NAMALWA (cell line): ENCODE data around the gene OR10K2.
"Not testable (repeated sequence)": the region's sequence is repeated elsewhere in the genome, so short reads cannot be mapped to it uniquely, and the experiment has no call there.

Experiments
- DNase-seq: peaks from one replicate; pipeline ENCODE4 v3.0.0-alpha.2; 2015; ENCODE audit warnings: low spot score

OR10K2 gene, protein sequence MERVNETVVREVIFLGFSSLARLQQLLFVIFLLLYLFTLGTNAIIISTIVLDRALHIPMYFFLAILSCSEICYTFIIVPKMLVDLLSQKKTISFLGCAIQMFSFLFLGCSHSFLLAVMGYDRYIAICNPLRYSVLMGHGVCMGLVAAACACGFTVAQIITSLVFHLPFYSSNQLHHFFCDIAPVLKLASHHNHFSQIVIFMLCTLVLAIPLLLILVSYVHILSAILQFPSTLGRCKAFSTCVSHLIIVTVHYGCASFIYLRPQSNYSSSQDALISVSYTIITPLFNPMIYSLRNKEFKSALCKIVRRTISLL

DNA sequence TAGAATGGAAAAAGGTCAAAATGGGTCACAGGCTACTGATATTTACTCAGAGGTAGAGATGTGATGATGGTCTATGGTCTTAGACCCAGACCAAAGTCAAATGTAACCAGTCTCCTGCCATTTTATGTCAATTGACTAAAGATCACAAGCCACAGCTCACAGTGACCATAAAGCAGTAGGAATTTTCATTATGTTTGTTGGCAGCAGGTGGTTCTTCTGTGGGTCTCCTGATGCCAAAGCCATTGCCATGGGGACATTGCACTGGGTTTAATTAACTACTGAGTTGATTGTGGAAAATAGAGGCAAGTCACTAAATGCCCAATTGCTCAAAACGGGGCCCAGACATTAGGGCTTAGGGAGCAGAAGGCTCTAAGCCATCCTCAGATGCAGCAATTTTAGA lies at the start of gene OR10K2:
TSS of gene OR10K2 (minus strand) at position 101 of the 400 bp plus-strand sequence. CDS start 5,371 bp downstream, outside the sequence.
- DNase-seq = no peak

DNA sequence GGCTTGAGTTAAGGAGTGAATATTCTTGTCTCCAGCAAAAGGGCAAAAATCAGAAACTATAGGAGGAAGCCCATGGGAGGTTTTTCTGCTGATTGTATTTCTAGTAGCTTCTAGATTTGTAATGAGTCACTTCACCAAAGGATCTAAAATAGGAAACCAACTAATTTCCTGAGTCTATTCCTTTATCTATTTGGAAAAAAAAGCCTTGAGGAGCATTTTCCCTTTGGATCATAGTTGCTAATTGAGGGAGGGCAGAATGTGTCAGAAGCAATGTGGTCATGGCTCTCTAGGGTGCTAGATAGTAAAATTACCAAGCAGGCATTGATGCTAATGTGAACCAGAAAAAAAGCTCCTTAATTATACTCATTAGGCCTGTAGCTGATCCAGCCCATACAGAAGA lies 45.9 kb upstream of the OR10K2 start, which contains the start of gene OR10R2:
TSS of gene OR10R2 (plus strand) at position 301 of the 400 bp plus-strand sequence. CDS start 106 bp downstream, outside the sequence.
- no peak for DNase-seq

DNA sequence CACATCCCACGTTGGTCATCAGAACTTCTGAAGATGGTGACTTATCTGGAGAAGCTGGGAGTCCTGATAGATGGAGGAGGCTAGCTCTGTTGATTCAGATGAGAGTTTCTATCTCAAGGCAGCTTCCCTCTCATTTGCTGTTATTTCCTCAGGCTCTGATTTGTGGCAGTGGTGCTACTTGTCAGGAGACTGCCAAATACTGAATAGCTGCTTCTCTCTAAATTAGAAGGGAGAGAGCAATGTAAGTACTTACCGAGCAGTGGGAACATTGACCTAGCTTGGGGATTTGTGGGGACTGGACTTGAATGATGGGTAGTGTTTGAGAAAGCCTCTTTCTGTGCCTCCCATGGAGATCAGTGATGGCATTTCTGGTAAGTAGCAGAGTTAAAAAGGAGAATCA lies 35.5 kb upstream of the OR10K2 start, which contains the start of gene OR10K1:
TSS of gene OR10K1 (plus strand) at position 301 of the 400 bp plus-strand sequence. CDS start 3,728 bp downstream, outside the sequence.
- no peak for DNase-seq

DNA sequence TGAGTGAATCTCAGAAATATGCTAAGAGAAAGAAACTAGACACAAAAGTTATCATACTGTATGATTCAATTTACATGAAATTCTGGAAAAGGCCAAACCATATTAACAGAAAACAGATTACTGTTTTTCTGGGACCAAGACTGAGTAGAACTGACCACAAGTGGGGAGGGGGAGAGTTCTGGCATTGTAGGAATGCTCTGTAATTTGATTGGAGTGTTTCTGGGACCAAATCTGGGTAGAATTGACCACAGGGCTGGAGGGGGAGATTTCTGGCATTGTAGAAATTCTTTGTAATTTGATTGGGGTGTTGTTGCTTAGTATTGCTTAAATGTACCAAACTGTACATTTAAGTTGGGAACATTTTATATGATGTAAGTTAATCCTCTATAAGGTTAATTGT lies 32.2 kb upstream of the OR10K2 start:
- DNase-seq = no peak

DNA sequence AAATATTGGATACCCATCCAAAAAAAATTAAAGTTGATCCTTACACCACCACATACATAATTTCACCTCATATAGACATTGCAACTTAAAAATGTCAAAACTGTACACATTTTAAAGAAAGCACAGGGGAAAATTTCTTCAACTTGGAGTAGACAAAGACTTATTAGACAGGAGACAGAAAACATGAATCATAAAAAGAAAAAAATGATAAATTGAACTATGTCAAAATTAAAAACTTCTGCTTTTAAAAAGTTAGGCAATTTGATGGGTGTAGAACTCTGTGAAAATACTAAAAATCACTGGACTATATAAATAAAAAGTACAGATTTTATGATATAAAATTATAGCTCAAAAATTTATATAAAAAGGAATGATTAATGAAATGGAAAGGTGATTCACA lies 31.2 kb upstream of the OR10K2 start:
- DNase-seq = no peak

DNA sequence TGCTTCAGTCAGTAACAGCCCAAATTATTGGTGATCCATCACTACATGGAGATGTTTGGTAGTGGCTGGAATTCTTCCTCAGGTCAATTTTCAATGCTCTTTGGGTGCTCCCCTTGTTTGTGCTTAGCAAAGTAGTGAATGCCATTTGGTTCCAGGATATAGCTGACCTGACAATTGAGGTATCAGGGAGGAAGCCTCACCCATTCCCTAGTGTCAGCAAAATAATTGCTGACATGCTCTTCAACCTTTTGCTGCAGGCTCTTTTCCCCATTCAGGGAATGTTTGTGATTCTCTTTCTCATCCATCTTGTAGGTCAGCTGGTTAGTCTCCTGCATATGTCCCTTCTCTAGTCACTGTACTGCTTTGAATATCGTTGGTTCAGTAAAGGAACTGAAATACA lies 28.5 kb upstream of the OR10K2 start:
- DNase-seq = no peak

DNA sequence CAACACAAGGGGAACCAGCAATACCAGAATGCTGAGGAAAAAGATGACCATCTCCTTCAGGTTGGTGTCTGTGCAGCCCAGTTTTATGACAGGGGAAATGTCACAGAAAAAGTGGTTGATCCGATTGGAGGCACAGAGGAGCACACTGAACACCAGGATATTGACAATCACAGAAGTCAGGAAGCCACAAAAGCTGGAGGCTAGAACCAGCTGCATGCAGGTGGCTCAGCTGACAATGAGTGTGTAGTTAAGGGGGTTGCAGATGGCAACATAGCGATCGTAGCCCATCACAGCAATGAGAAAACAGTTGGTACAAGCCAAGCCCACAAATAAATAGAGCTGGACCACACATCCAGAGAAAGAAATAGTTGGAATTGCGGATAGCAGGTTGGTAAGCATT lies 19.3 kb upstream of the OR10K2 start:
- no peak for DNase-seq

DNA sequence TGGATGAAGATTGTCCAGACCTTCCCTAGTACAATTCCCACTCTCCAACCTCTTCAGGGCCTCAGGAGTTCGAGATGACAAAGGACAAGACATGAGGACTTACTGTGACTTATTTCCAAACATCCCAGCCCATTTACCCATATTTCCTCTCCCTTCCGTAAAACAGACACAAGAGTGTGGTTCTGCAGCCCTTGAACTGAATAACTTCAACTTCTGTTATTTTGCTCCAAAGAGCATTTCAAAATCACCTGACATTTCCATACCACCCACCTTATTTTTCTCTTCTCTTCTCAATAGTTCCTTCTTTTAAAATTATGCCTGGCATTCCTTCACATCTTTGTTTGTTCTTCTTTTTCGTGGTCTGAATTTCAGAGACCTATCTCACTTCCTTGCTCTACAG lies 8.7 kb upstream of the OR10K2 start:
- DNase-seq = no peak

DNA sequence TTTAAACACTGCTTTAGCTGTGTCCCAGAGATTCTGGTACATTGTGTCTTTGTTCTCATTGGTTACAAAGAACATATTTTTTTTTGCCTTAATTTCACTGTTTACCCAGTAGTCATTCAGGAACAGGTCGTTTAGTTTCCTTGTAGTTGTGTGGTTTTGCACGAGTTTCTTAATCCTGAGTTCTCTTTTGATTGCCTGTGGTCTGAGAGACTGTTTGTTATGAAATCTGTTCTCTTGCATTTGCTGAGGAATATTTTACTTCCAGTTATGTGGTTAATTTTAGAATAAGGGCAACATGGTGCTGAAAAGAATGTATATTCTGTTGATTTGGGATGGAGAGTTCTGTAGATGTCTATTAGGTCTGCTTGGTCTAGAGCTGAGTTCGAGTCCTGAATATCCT lies 4.1 kb upstream of the OR10K2 start:
- not testable (repeated sequence) for DNase-seq

DNA sequence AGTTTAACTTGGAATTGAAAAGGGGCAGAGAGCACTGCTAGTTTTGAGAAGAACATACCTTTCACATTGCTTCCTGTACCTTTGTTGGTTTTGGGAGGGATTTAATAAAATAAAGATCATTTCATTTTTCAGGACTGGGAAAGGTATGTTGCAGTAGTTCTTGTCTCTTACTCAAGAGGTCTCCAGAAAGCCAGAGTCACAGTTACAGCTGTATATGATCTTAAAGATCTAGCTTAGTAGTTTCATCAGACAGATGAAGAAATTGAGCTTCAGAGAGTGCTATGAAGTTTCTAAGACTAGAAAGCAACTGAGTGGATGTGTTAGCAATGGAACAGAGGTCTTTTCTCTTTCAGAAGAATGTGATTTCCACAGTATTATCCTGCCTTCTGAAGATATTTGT lies 1.0 kb downstream of the OR10K2 start:
- no peak for DNase-seq

DNA sequence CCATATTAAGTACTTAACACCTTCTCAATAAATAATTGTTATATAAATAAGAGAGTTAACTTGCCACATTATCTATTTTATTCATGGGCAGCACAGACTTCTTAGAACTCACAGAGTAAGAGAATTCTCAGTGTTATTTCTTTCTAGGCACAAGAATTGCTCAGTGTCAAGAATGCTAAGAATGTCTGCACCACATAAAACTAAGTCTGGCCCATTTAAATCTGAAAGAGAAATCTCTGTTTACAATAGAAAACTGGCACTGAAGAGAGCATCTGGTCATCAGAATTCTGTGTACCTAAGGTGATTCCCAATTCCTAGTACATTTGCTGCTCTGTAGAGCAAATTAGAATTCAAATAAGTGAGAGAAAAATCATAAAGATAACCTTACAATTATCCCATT lies 3.8 kb downstream of the OR10K2 start:
- DNase-seq = no peak

DNA sequence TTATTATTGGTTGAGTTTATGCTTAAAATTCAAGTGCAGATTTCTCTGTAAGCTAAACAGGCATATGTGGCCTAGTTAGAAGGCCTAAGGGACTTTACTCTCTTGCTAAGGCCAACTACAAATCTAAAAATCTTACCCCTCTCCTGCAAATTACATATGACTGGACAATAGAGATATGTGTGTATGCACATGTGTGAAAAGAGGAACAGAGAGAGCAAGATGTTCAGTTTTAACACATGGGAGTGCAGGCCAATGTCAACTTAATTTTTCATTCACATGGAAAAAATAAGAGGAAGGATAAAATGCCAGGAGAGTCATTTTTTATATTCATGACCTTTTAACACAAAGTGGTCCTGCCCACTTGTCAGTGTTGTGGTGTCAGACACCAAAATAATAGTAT lies 8.5 kb downstream of the OR10K2 start:
- no peak for DNase-seq

DNA sequence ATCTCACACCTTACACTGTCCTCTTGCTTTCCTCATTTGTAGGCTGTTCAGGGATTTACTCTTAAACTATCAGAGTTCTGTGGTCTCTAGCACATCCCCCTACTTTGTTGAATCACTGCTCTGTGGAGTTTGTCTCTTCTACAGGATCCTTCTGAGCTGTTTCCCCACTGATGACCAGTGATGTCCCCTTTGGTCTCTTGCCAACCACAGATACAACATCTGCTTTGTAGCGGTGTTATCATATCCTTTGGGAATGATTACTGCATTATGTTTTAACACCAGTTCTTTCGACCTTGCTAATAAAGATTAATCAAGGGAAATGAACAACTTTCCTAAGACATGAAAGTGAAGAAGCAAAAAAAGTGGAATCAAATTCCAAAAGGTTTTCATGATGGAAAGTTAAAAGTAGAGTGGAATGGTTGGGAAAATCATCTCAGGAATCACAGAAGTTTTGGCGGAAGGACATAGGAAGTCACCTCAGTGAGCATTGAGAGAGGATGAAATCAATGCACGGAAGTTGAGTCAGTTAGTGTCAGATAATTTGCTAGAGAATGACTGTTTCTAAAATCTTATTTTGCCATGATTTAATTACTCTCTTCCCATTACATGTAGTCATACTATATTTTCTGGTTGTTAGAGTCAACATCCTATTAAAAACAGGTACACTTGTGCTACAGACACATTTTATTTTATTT lies 11.2 kb downstream of the OR10K2 start:
- no peak for DNase-seq

DNA sequence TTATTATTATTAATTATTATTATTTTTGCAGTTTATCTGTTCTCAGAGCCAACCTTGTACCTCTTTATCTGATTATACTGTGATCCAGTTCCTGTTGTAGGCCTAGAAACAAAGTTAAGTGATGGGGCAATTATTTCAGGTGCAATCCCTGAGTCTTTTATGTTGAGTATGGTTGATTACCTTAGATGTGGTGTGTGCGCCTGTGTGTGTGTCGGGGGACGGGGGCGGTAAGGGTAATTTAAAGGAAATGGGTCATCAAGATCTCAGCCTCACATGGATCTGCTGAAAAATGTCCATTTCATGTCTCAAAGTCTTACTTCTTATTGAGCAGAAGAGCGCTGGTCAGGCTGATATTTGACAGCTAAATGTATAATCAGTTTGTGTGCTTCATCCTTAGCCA lies 18.9 kb downstream of the OR10K2 start:
- no peak for DNase-seq

DNA sequence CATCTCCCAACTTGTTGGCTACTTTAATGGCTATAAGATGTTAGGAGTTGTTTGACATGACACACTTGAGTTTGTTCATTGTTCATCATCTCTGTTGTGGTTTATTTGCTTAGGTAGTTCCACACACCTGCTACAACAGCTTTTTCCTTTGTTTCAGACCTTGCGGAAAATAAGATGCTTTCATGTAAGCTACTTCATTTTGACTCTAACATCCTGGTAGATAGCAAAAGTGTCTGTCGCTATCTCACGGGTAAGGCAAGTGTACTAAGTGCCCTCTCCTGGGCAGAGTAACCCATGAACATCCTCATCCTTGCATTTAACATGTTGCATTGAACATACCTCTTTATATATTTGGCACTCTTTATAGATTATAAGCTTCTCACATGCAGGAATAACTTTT lies 25.2 kb downstream of the OR10K2 start:
- DNase-seq = no peak

DNA sequence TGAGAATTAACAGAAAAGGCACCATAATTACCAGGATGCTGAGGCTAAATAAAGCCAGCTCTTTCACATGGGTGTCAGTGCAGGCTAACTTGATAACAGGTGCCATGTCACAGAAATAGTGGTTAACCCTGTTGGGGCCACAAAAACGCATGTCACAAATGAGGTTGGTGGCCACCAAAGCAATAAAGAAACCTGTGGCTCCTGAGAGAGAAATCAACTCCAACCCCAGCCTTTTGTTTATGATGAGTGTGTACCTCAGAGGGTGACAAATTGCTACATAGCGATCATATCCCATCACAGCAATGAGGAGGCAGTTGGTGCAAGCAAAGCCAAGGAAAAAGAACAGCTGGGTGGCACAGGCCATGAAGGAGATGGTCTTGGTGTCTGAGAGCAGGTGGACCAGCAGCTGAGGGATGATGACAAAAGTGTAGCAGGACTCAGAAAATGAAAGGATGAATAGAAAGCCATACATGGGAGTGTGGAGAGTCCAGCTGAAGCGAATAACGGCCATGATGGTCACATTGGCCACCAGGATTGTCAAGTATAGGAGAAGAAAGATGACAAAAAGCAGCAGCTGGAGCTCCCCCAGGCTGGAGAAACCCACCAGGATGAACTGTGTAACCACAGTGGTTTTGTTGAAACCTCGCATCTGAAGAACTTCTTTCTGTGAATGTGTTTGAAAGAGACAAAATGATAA lies 27.1 kb downstream of the OR10K2 start, which contains the start of gene OR10T2:
TSS of gene OR10T2 (minus strand) at position 649 of the 697 bp plus-strand sequence. CDS start at position 649, 0 bp downstream.
- DNase-seq = no peak

DNA sequence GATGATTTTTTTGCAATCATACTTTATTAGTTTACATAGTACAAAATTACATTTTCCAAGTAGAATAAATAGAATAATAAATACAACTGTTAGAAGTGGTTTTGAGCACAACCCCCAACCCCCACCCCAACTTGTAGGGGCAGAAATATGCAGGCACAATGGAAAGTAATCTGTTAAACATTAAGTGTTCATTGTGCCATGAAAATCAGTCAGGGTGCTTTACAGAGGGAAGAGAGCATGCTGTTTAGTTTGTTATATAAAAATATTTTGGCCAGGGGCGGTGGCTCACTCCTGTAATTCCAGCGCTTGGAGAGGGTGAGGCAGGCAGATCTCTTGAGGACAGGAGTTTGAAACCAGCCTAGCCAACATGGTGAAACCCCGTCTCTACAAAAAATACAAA lies 29.4 kb downstream of the OR10K2 start:
- no peak for DNase-seq

DNA sequence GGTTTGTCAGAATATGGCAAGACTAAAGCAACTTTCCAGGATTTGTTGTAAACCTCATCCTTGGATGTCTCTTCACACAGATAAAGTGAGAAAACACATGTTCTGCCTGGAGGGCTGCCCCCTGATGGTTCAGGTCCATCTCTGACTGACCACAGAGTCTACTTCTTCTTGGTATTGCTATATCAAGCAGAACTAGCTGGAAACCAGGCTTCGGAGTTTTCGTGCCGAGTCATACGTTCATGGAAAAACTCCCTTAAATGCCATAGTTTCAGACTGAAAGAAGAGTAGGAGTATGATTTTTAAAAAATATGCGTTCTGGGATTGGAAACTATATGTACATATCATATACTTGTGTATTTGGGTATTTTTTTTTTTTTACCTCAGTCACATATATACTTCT lies 32.6 kb downstream of the OR10K2 start:
- DNase-seq = no peak

DNA sequence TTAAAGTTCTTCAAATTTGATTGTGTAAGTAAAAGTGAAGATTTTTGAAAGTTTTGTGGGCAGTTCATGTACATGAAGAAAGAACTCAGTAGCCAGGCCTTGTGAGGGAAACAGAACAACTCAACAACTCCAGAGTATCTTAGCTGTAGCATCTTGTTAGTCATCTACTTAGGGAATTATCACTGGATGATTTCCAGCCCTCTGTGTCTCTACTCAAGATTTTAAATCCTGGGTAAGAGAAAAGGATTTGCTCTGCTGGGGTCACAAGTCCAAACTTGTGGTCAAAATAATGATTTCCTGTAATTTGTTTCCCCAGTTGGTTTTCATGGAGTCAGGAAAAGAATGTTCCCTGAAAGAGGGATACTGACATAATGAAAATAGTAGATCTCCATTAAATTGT lies 34.9 kb downstream of the OR10K2 start:
- no peak for DNase-seq

DNA sequence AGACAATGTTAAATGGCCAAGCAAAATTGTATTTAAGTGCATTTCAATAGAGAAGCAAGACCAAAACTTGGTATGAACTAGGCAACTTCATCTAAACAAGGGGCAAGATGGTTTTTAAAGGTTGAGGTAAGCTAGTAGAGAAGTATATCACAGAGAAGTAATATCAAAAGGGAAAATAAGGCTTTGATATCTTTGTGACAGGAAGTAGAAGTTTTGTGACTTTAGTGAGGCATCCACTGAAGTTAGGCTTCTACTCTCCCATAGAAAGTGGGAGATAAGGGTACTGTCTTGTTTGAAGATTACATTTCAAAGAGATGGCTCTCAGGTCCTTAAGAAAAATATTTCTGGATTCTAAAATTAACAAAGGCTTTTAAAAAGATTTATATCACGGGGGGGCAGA lies 35.7 kb downstream of the OR10K2 start:
- DNase-seq = no peak

DNA sequence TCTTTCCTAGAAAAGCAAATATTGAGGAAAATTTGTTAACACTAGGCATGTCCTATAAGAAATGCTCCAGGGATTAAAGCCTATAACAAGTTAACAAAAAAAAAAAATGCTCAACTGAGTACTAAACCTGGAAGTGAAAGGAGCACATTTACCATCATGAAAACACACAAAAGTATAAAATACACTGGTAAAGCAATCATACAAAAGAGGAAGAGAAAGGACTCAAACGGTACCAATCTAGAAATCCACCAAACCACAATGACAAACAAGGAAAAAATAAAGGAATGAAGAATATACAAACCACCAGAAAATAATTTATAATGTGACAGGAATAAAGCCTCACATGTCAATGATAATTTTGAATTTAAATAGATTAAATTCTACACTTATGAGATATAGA lies 51.2 kb downstream of the OR10K2 start:
- DNase-seq = no peak

DNA sequence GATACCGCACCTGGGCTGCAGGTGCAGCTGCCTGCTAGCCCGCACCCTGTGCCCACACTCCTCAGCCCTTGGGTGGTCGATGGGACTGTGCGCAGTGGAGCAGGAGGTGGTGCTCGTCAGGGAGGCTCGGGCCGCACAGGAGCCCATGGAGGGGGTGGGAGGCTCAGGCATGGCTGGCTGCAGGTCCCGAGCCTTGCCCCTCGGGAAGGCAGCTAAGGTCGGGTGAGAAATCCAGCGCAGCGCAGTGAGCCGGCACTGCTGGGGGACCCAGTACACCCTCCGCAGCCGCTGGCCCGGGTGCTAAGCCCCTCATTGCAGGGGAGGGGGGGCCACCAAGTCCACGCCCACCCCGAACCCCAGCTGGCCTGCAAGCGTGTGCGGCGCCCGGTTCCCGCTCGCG lies 51.9 kb downstream of the OR10K2 start:
- DNase-seq = not testable (repeated sequence)
